HG03442 (cell line): Measurements from ENCODE around the gene MAST4.

Experiments used
- ATAC-seq: cut with Tn5 transposase; IDR thresholded peaks from one replicate; pipeline ENCODE4 v1.9.1; 2021; ENCODE audit warnings: mild to moderate bottlenecking, moderate library complexity; ENCODE audit not compliant: unreplicated experiment

Gene MAST4

GRCh38 chr5:66985417-66985816 lies 389.2 kb downstream of the MAST4 start:
- no peak for ATAC-seq

- ATAC-seq, result no peak
These were observed 389.8 kb downstream of the MAST4 start for GRCh38 chr5:66986009-66986408.

GRCh38 chr5:66986534-66986933 lies 390.3 kb downstream of the MAST4 start:
- ATAC-seq, result no peak

GRCh38 chr5:66987126-66987525 lies 390.9 kb downstream of the MAST4 start:
- ATAC-seq, result no peak

- ATAC-seq, result no peak
These were observed 391.3 kb downstream of the MAST4 start for GRCh38 chr5:66987540-66987939.

- ATAC-seq, result peak; percentile 59
These were observed 392.0 kb downstream of the MAST4 start for GRCh38 chr5:66987949-66988838.

- no peak for ATAC-seq
These were observed 393.1 kb downstream of the MAST4 start for GRCh38 chr5:66989286-66989685.

- ATAC-seq, result no peak
These were observed 393.6 kb downstream of the MAST4 start for GRCh38 chr5:66989781-66990180.

GRCh38 chr5:66991746-66992145 lies 395.6 kb downstream of the MAST4 start:
- ATAC-seq, result no peak

- no peak for ATAC-seq
These were observed 396.4 kb downstream of the MAST4 start for GRCh38 chr5:66992547-66992946.

- no peak for ATAC-seq
These were observed 397.3 kb downstream of the MAST4 start for GRCh38 chr5:66993448-66993847.

- ATAC-seq, result no peak
These were observed 397.7 kb downstream of the MAST4 start for GRCh38 chr5:66993882-66994281.

GRCh38 chr5:66994790-66995189 lies 398.6 kb downstream of the MAST4 start:
- ATAC-seq, result no peak

GRCh38 chr5:67000794-67001475 lies 404.7 kb downstream of the MAST4 start:
- no peak for ATAC-seq

- no peak for ATAC-seq
These were observed 406.9 kb downstream of the MAST4 start for GRCh38 chr5:67002832-67003684.

GRCh38 chr5:67003685-67003934 lies 407.4 kb downstream of the MAST4 start:
- no peak for ATAC-seq

- ATAC-seq, result peak; percentile 51
These were observed 407.9 kb downstream of the MAST4 start for GRCh38 chr5:67003935-67004729.

- ATAC-seq, result no peak
These were observed 408.6 kb downstream of the MAST4 start for GRCh38 chr5:67004730-67005350.

GRCh38 chr5:67005737-67006499 lies 409.7 kb downstream of the MAST4 start:
- no peak for ATAC-seq

GRCh38 chr5:67006500-67006848 lies 410.3 kb downstream of the MAST4 start:
- ATAC-seq, result no peak
